HG03103 (cell line): Measurements from ENCODE around the gene ANKRD33.

Source experiments
- ATAC-seq: cut with Tn5 transposase; IDR thresholded peaks from one replicate; pipeline ENCODE4 v1.9.1; 2021; ENCODE audit warnings: low read depth; ENCODE audit not compliant: unreplicated experiment

ANKRD33 gene

DNA sequence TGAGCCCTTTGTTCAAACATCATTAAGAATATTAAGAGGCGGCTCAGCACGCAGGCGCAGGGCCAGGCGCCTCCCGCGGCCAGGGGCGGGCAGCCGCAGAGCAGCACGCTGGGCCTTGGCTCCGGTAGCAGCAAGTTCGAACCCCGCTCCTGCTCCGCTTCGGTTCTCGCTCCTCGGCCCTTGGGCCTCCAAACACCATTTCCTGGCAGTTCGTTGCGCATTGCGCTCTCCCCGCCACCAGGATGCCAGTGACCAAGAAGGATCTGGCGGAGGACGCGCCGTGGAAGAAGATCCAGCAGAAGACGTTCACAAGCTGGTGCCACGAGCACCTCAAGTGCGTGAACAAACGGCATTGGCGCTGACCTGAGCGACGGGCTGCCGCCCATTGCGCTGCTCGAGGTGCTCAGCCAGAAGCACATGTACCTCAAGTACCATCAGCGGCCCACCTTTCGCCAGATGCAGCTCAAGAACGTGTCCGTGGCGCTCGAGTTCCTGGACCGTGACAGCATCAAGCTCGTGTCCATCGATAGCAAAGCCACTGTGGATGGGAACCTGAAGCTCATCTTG lies 12.5 kb downstream of the ANKRD33 start:
- ATAC-seq, result no peak

DNA sequence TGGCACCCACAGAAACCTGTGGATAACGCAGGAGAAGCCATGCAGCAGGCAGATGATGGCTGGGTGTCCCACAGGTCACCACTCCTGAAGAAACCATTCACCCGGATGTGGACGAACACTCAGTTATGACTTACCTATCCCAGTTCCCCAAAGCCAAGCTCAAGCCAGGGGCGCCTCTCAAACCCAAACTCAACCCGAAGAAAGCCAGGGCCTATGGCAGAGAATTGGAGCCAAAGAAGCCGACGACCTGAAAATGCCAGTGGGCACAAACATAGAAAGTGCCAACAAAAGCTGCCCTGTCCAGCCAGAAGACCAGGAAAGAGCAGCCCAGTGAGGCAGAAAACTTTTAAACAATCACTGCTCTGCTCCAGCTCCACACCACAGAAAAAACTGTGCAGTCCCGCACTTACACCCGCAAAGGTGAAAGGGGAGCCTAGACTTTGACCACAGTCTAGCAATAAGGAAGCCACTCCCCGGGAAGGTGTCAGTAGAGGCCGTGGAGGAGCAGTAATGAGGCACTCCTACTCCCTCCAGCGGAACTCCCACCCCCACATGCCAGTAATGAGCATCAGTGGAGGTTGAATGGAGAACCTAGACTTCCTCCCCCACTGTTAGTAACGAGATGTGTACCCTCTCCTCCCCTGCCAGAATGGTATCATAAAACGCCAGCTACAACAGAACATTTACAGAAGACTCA lies 13.4 kb downstream of the ANKRD33 start:
- ATAC-seq, result no peak

DNA sequence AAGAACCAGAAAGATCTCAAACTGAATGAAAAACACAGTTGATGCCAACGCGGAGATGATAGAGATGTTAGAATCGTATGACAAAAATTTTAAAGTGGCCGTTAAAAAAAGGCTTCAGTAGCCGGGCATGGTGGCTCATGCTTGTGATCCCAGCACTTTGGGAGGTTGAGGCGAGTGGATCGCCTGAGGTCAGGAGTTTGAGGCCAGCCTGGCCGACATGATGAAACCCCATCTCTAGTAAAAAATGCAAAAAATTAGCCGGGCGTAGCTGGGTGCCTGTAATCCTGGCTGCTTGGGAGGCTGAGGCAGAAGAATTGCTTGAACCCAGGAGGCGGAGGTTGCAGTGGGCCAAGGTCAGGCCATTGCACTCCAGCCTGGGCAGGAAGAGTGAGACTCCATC lies 14.0 kb downstream of the ANKRD33 start:
- ATAC-seq, result no peak

DNA sequence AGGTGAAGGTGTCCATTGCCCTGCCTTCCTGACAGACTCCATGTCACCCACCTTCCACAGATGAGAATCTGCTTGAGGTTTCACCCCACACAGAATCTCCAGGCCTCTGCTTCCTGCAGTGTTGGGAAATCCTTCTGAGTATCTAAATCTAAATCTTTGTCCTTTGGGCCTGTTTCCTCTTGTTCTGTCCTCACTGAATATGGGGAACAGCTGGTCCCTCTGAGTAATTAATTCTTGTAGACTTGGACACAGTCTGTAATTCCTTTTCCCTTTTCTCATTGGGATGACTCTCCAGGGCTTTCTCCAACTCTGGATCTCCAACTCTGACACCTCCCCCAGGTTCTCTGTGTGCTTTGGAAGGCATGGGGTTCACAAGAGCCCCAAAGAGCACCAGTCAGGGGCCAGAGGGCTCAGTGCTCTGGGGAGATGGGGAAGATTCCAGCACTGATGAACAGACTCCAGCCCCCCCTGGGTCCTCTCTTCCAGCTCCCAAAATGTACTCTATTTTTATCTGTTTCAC lies 17.1 kb downstream of the ANKRD33 start:
- no peak for ATAC-seq

DNA sequence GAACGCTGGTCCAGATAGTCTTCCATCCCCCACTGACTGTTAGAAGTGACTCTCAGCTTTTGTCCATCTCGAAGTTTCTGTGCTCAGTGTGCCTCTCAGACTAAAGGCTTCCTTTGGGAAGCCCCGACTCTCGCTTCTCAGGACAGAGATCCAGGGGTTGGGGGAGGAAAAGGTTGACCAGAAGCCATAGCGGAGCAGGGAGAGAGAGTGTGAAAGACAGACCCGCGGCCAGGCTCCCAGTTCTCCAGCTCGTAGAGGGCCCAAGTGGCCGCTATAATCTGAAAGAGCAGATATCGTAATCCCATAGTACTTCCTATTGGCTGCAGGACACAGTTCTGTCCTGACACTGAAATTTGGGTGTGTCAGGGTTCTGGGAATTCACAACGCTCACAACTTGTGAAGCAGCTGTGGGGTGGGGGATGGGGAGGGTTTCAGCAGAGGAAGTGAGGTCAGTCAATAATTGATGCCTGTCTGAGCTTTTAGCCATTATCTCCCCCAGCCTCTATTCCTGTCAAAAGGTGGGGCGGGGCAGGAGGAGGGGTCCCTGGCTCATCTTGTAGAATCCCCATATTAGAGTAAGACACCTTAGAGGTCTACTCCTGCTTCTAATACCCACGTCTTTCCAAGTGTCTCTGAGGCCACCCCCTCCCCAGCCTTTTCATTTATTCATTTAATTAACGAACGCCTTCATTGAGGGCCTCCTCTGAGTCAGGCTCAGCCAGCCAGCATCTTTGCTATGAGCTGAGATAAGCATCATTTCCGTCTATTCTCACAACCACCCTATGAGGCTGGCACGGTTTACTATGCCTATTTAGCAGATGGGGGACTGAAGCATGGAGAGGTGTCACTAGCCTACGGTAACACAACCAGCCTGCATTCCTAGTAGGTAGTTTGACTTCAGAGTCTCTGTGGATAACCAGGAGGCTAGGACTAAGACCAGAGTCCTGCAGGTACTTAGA lies 17.8 kb downstream of the ANKRD33 start:
- no peak for ATAC-seq

DNA sequence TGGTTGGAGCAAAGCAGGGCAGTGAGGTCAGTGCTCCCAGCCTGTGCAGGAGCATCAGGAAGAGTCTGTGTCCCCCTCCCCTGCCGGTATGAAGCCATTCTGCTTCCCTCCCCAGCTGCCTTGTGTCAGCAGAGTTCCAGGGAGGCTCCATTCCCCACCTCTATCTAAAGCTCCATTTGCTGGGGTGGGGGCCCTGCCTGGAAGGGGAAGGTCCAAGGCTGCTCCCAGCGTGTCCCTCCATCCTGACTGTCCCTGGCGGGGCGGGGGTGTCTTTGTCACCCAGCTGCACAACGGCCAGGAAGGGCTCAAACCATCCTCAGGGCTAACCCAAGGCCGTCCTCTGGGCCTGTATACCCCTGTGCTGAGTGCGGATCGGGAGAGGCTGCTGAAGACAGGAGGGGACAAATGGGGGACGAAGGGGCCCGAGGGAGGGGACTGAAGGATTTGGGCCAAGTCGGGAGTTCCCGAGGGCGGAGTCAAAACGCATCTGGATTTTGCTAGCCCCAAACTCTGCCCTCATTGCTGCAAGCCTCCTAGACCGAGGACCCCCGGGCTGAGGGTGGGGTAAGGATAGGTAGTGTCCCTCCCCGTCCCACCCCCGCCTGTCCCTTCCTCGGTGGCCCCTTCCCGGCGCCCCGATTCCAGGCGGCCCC lies 18.7 kb downstream of the ANKRD33 start:
- no peak for ATAC-seq

DNA sequence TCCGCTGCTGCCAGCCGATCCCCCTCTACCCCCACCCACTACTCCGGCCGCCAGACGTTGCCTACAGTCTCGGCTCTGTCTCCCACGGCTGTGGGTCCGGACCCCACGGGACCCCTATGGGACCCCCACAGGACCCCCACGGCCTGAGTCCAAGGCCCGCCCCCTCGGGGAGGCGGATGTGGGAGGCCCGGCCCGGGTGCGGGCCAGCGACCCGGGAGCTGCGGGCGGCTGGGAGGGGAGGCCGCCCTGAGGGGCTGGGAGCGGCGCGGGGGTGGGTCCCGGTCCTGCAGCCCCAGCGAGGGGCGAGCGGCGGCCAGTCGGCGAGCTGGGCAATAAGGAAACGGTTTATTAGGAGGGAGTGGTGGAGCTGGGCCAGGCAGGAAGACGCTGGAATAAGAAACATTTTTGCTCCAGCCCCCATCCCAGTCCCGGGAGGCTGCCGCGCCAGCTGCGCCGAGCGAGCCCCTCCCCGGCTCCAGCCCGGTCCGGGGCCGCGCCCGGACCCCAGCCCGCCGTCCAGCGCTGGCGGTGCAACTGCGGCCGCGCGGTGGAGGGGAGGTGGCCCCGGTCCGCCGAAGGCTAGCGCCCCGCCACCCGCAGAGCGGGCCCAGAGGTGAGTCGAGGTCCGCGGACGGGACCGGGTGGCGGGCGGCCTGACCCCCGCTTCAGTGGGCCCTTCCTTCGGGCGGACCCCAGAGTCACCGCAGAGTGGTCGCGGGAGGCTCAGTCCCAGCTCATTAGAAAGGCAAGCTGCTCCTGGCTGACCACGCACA lies 19.4 kb downstream of the ANKRD33 start, which contains the start of gene ACVRL1:
Gene ACVRL1, plus strand, starts transcription at position 422 of the 773 bp plus-strand sequence. CDS start 4,971 bp downstream, outside the sequence.
- ATAC-seq, result no peak

DNA sequence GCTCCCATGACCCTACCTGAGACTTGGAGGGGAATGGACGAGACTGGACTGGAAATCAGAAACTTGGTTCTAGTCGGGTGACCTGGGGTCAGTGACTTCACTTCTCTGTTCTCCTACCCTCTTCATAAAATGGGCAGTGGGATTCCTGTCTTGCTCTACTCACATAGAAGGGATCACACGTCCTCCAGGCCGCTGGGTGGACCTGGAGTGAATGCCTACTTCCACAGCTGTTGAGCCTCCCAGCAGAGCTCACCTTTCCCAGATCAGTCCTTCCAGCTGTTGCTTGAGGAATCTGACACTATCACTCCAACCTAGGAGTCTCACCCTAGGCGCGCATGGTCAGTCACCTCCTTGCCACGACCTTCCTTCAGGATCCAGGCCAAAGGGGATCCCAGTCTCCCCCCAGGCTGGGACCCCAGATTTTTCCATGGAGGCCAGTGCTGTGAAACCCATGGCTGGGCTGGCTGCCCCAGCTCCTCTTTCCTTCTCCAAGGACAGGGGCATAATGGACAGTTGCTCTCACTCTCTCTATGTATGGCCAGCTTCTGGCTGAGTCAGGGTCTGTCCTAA lies 20.0 kb downstream of the ANKRD33 start:
- ATAC-seq, result no peak

DNA sequence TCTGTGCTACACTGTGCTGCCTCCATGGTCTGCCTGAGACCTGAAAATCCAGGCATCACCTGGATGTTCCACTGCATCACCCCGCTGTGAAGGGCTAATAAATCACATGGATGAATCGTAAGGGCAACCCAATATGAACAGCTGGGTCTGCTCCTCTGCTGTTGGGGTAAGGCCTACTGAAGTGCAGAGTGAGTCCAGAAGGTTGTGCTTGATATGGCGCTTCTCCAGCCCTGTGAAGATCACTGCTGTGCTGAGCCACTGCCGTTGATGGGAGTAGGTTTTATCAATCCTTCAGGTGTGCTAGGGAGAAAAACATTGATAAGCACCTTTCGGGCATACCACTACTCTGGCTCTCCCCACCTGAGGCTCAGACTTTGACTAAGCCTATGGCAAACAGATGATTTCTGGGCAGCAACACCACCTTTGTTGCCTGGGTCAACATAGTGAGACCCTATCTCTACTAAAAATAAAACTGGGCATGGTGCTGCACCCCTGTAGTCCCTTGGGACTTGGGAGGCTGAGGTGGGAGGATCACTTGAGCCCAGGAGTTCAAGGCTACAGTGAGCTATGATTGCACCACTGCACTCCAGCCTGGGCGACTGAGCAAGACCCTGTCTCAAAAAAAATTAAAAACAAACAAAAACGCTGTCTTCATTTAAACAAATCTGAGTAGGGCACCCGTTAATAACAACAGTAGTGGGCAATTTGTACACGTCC lies 21.1 kb downstream of the ANKRD33 start:
- no peak for ATAC-seq

DNA sequence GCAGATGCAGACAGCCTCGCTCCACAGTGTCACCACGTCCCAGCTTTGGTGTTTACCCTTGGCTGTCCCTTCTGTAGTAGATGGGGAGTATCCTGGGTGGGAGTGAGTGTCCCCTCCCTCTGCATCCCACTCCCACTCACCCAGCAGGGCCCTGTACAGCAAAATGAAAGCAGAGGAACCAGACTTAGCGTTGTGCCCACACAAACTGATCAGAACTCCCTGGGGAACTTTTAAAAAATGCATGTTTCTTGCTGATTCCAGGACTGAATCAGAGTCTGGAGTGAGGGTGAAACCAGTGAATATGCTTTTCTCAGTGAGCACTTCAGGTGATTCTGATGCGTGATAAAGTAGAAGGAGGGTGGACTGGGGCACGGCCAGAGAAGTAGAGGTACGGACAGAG lies 22.3 kb downstream of the ANKRD33 start:
- ATAC-seq, result no peak

DNA sequence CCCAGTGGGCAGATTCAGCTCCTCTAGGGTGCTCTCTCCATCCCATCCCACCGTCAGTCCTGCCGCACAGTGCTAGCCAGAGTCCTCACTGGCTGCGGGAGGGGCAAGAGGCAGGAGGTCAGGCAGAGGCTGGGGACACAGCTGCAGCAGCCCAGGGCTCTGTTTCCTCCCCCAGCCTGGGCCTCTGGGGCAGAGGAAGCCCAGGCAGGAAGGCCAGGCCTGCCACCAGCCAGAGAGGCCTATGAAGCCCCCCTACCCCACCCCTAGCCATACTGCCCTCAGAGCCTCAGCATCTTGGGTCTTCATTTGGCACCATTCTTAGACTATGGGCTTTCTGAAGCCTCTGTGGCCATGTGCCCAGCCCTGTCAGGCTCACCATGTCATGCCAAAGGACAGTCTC lies 22.8 kb downstream of the ANKRD33 start:
- no peak for ATAC-seq

DNA sequence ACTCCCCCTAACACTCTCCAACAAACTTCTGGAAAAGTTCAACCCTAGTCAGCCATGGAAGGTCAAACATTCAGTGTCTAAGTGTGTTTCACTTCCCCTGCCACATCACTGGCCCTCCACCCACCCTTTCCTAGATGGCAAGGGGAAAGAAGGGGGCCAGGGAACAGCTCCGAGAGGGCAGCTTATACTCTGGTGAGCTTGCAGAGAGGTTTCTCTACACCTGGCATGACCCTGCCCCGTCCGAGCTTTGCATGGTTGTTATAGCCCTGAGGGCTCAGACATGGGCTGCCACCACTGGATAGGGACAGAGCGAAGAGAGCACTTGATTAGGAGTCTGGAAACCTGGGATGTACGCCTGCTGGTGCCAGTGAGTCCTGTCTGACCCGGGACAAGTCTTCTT lies 23.4 kb downstream of the ANKRD33 start:
- ATAC-seq, result no peak

DNA sequence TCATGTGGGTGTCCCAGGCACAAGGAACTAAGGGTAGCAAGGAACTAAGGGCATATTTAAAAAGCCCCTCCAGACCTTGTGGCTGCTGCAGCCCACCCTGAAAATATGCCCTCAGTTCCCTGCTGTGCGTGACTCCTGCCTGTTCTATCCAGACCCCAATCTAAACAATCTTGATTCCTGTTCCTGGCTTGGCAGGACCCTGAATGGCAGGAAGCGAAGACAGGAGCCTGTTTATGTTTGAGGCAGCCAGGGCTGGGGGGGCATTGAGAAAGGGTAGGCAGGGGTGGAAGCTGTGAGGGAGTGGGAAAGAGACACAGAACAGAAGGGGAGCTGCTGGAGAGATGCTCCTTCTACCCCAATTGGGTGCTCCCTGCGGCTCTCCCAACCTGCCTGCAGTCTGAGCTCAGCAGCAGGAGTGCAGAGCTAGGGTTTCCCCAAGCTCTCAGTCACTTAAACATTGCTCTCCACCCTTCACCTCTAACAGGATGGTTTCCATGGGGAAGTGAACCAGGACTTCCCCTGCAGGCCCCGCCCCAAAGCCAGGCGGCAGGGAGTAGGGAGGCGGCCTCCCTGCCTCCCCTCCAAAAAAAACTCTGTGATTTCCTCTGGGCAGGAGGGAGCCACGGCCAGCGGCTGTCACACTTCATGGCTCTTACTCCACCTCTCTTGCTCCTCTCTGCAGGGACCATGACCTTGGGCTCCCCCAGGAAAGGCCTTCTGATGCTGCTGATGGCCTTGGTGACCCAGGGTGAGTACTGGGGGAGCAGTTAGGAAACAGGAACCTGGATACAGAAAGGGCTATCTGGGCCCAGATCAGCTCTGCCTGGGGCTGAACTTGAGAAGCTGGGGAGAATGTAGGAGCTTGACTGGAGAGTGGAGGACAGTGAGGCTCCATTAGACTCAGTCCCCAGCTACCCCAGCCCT lies 24.1 kb downstream of the ANKRD33 start:
- no peak for ATAC-seq

DNA sequence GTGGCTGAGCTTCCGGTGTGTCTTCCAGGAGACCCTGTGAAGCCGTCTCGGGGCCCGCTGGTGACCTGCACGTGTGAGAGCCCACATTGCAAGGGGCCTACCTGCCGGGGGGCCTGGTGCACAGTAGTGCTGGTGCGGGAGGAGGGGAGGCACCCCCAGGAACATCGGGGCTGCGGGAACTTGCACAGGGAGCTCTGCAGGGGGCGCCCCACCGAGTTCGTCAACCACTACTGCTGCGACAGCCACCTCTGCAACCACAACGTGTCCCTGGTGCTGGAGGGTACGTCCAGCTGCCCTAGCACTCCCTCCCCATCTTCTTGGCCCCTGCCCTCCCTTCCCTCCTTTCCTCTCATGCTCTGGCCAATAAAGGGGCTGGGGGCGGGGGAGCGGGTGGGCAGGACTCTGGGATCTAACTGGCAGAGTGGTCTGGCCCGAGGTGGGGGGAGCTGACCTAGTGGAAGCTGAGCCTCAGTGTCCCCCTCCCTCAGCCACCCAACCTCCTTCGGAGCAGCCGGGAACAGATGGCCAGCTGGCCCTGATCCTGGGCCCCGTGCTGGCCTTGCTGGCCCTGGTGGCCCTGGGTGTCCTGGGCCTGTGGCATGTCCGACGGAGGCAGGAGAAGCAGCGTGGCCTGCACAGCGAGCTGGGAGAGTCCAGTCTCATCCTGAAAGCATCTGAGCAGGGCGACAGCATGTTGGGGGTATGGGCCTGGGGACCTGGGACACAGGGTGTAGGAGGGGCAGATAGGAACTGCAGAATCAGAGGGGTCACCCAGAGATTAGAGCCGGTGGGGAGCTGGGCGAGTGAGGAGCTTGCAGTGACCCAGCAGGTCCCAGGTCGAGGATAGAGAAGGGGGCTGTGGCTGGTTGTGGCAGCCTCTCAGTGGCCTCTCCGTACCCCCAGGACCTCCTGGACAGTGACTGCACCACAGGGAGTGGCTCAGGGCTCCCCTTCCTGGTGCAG lies 25.4 kb downstream of the ANKRD33 start:
- no peak for ATAC-seq

DNA sequence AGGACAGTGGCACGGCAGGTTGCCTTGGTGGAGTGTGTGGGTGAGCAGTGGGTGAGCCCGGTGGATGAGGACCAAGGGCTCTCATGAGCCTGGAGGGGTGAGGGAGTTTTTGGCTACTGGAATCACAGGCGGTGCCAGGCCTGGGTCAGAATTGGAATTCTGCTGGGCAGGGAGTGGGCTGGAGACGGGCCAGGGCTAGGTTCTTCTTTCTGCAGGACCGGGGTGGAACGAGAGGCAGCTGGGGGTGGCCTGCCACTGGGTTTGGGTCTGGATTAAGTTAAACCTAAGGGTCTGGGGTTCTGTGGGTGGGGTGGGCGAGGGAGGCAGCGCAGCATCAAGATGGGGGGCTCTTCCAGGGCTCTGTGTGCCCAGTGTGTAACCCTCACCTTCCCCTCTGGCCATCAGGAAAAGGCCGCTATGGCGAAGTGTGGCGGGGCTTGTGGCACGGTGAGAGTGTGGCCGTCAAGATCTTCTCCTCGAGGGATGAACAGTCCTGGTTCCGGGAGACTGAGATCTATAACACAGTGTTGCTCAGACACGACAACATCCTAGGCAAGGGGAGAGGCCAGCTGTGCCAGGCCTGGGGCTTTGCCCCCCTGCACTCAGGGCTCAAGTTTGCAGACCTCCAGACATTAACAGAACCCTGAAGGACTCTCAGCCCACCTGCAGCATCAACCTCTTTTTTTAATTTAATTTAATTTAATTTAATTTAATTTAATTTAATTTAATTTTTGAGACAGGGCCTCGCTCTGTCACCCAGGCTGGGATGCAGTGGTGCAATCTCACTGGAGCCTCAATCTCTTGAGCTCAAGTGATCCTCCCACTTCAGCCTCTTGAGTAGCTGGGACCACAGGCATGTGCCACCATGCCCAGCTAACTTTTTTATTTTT lies 26.4 kb downstream of the ANKRD33 start:
- ATAC-seq, result no peak
